LNCAP (cell line): ENCODE measurements around the gene RBM26.

ENCODE experiments used
- CTCF ChIP-seq: fragments of 450-650 bp; IDR thresholded peaks from 2 replicates; pipeline ENCODE4 v1.5.1; 2017; ENCODE audit warnings: mild to moderate bottlenecking

RBM26 gene

GRCh38 chr13:79404361-79404760, 1.7 kb downstream of the RBM26 start:
- no peak for TF ChIP-seq CTCF

GRCh38 chr13:79403113-79403512, 2.9 kb downstream of the RBM26 start:
- TF ChIP-seq CTCF = no peak

GRCh38 chr13:79402679-79403078, 3.4 kb downstream of the RBM26 start:
- no peak for TF ChIP-seq CTCF

GRCh38 chr13:79402074-79402635, 3.9 kb downstream of the RBM26 start:
- no peak for TF ChIP-seq CTCF

GRCh38 chr13:79401259-79402070, 4.6 kb downstream of the RBM26 start:
- TF ChIP-seq CTCF = no peak

GRCh38 chr13:79398915-79399314, 7.1 kb downstream of the RBM26 start:
- TF ChIP-seq CTCF = no peak

GRCh38 chr13:79398127-79398526, 7.9 kb downstream of the RBM26 start:
- TF ChIP-seq CTCF = no peak
